ENCODE data around the gene RBM47. TPM values are rescaled to one million over a fixed set of nuclear protein-coding genes. Genes with fewer than 3 reads are reported as not detected.

RBM47 gene
- total RNA-seq, 1 experiment from 2014 or later, result 70.3 TPM

- no peak overlapping the region for H3K4ac ChIP-seq (ENCODE audit: low read depth, low read length)
- H3K23ac ChIP-seq (ENCODE audit: insufficient read length, low read depth, low read length), result no peak overlapping the region
- H2BK15ac ChIP-seq (ENCODE audit: low read depth, low read length), result no peak overlapping the region
- Mint-ChIP-seq H3K4me3 (no peak overlapping the region), H3K4me1 (peaks cover 0 to 5% of the 10 kb centered on the region in 2 experiments; a peak in 1 of 4 replicates), H3K36me3 (ENCODE audit: insufficient read depth in 1 of 3, low read depth in 3 of 3) (peaks cover 3 to 14% (median 4%) of the 10 kb centered on the region in 3 experiments; a peak in 5 of 7 replicates), H3K27ac (no peak overlapping the region; a peak in 1 of 7 replicates), H3K27me3 (ENCODE audit: low read depth) (no peaks in the 10 kb centered on the region), H3K9me3 (peaks cover 6 to 12% of the 10 kb centered on the region in 2 experiments; a peak in 3 of 5 replicates)
- no peak overlapping the region for H2BK12ac ChIP-seq (ENCODE audit: insufficient read length, low read depth, low read length)
- TF ChIP-seq CTCF (conservative IDR thresholded peaks at IDR 0.05), result no peak
- no peaks in the 10 kb centered on the region for H3K79me1 ChIP-seq (ENCODE audit: insufficient read depth, low read depth, low read length, poor library complexity, severe bottlenecking)
- H3K18ac ChIP-seq (ENCODE audit: insufficient read length, low read depth, low read length), result no peak overlapping the region
- no peak overlapping the region for H2AK5ac ChIP-seq (ENCODE audit: insufficient read length, low read length)
- H2BK5ac ChIP-seq (ENCODE audit: insufficient read length, low read length), result no peak overlapping the region
- H3K56ac ChIP-seq (ENCODE audit: insufficient read length, low read depth, low read length), result no peak overlapping the region
- H3K27me3 ChIP-seq (ENCODE audit: insufficient read depth, low read length), result no peaks in the 10 kb centered on the region
- H2BK120ac ChIP-seq (ENCODE audit: low read depth, low read length, poor library complexity, severe bottlenecking), result no peak overlapping the region
- H2AFZ ChIP-seq (ENCODE audit: low read length), result no peak overlapping the region
- no peaks in the 10 kb centered on the region for H3K23me2 ChIP-seq (ENCODE audit: insufficient read length, low read depth, low read length, poor library complexity, severe bottlenecking)
- WGBS (ENCODE audit: extremely low coverage, insufficient read length, low lambda C conversion rate), result no CpG with 5 or more reads among the region's 3 CpGs
- H4K91ac ChIP-seq (ENCODE audit: insufficient read length, low read depth, low read length), result no peak overlapping the region
- H3T11ph ChIP-seq (ENCODE audit: low read length), result no peak overlapping the region
- H3K4me1 ChIP-seq (ENCODE audit: insufficient read depth, low read length), result no peaks in the 10 kb centered on the region
- H3K9ac ChIP-seq (ENCODE audit: extremely low read depth, insufficient read length, low read length), result no peak overlapping the region
- H4K5ac ChIP-seq (ENCODE audit: insufficient read length, low read depth, low read length), result no peak overlapping the region
- no peak overlapping the region for H4K8ac ChIP-seq (replicated peaks; ENCODE audit: insufficient read length, low read depth, low read length)
- no peaks in the 10 kb centered on the region for H3K79me2 ChIP-seq (ENCODE audit: insufficient read depth, low read length)
- H3K4me2 ChIP-seq (ENCODE audit: insufficient read depth, insufficient read length, low read length), result no peak overlapping the region
- no peak overlapping the region for H3K27ac ChIP-seq (ENCODE audit: insufficient read length, low read depth, low read length)
- no peak for DNase-seq
- no peak overlapping the region for H3K14ac ChIP-seq (ENCODE audit: insufficient read depth, low read length)
- no peak overlapping the region for H2BK20ac ChIP-seq (ENCODE audit: low read depth, low read length, poor library complexity, severe bottlenecking)
- no peaks in the 10 kb centered on the region for H4K20me1 ChIP-seq (ENCODE audit: control insufficient read depth, insufficient read depth, insufficient read length)
- H3K9me3 ChIP-seq (ENCODE audit: control insufficient read depth, low read depth, low read length), result no peaks in the 10 kb centered on the region
Observed at GRCh38 chr4:40414673-40415072, 215.0 kb downstream of the RBM47 start.

All from H9 (cell line).